ENCODE results near the gene TFPT.

The TFPT gene

GRCh38 chr19:54148158-54148557 lies 32.7 kb upstream of the TFPT start:
- TF ChIP-seq CTCF (IDR thresholded peaks at IDR 0.05; ENCODE audit: control insufficient read depth, extremely low read depth, insufficient read depth) = no peak
- no peak overlapping the region for H3K4me3 ChIP-seq (ENCODE audit: low read depth, low read length)
- no peak for DNase-seq (ENCODE audit: low read depth)

GRCh38 chr19:54147676-54148075 lies 32.2 kb upstream of the TFPT start:
- no peak for DNase-seq (ENCODE audit: low read depth)
- no peak overlapping the region for H3K4me3 ChIP-seq (ENCODE audit: low read depth, low read length)
- TF ChIP-seq CTCF (IDR thresholded peaks at IDR 0.05; ENCODE audit: control insufficient read depth, extremely low read depth, insufficient read depth) = no peak

GRCh38 chr19:54145541-54146158 lies 30.2 kb upstream of the TFPT start:
- DNase-seq (ENCODE audit: low read depth) = no peak
- no peak for TF ChIP-seq CTCF (IDR thresholded peaks at IDR 0.05; ENCODE audit: control insufficient read depth, extremely low read depth, insufficient read depth)
- H3K4me3 ChIP-seq (ENCODE audit: low read depth, low read length) = no peak overlapping the region

- DNase-seq (ENCODE audit: low read depth) = no peak
- H3K4me3 ChIP-seq (ENCODE audit: low read depth, low read length) = no peak overlapping the region
- no peak for TF ChIP-seq CTCF (IDR thresholded peaks at IDR 0.05; ENCODE audit: control insufficient read depth, extremely low read depth, insufficient read depth)
These were observed 26.8 kb upstream of the TFPT start for GRCh38 chr19:54142166-54142780.

- DNase-seq (ENCODE audit: low read depth) = no peak
- no peak for TF ChIP-seq CTCF (IDR thresholded peaks at IDR 0.05; ENCODE audit: control insufficient read depth, extremely low read depth, insufficient read depth)
- H3K4me3 ChIP-seq (ENCODE audit: low read depth, low read length) = no peak overlapping the region
These were observed 25.9 kb upstream of the TFPT start for GRCh38 chr19:54141356-54141755.

- no peak for TF ChIP-seq CTCF (IDR thresholded peaks at IDR 0.05; ENCODE audit: control insufficient read depth, extremely low read depth, insufficient read depth)
- no peak for DNase-seq (ENCODE audit: low read depth)
- peak overlapping the region; percentile 68 for H3K4me3 ChIP-seq (ENCODE audit: low read depth, low read length)
These were observed 23.2 kb upstream of the TFPT start for GRCh38 chr19:54138489-54139256.

Measured in LNCaP clone FGC (cell line).